PC-9 (cell line): ENCODE measurements around the gene STAC.

Experiments used
- EZH2 ChIP-seq: fragments of 200-600 bp; sonication (generic); IDR thresholded peaks from 2 replicates; pipeline ENCODE4 v1.8.0; 2017; ENCODE audit warnings: antibody characterized with exemption, low read depth
- TF ChIP-seq, protein P1 (sequence below): fragments of 200-600 bp; sonication (generic); conservative IDR thresholded peaks from 2 replicates; pipeline ENCODE4 v1.6.1; 2017; ENCODE audit warnings: mixed run types, antibody characterized with exemption, mild to moderate bottlenecking, moderate library complexity

- TF ChIP-seq, protein P1, sequence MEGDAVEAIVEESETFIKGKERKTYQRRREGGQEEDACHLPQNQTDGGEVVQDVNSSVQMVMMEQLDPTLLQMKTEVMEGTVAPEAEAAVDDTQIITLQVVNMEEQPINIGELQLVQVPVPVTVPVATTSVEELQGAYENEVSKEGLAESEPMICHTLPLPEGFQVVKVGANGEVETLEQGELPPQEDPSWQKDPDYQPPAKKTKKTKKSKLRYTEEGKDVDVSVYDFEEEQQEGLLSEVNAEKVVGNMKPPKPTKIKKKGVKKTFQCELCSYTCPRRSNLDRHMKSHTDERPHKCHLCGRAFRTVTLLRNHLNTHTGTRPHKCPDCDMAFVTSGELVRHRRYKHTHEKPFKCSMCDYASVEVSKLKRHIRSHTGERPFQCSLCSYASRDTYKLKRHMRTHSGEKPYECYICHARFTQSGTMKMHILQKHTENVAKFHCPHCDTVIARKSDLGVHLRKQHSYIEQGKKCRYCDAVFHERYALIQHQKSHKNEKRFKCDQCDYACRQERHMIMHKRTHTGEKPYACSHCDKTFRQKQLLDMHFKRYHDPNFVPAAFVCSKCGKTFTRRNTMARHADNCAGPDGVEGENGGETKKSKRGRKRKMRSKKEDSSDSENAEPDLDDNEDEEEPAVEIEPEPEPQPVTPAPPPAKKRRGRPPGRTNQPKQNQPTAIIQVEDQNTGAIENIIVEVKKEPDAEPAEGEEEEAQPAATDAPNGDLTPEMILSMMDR, result no peak
- no peak for TF ChIP-seq EZH2
Observed at GRCh38 chr3:36367912-36368573, 12.3 kb upstream of the STAC start.
